Loucy (cell line): ENCODE data around the gene SYPL1.
A peak's percentile ranks its signal among the peaks of the same experiment; 100 is the strongest.

Experiments used
- H2AFZ ChIP-seq: fragments of 200-600 bp; sonication (generic); 2 replicates; pipeline ENCODE4 v1.6.0; 2016; ENCODE audit warnings: antibody characterized with exemption, mild to moderate bottlenecking, low read length, moderate library complexity
- H3F3A ChIP-seq: fragments of 200-600 bp; 2 replicates; pipeline ENCODE4 v1.6.0; 2016; ENCODE audit warnings: antibody characterized with exemption, low read depth, mild to moderate bottlenecking
- H3K27me3 ChIP-seq: fragments of 200-600 bp; sonication (generic); 2 replicates; pipeline ENCODE4 v1.6.1; 2014; ENCODE audit warnings: low read length, mild to moderate bottlenecking; ENCODE audit not compliant: insufficient read depth, poor library complexity, severe bottlenecking
- H3K36me3 ChIP-seq: fragments of 200-600 bp; sonication (generic); 2 replicates; pipeline ENCODE4 v1.6.1; 2016; ENCODE audit warnings: low read length; ENCODE audit not compliant: insufficient read depth
- H3K4me1 ChIP-seq: fragments of 200-600 bp; sonication (generic); 2 replicates; pipeline ENCODE4 v1.5.1; 2014; ENCODE audit warnings: low read length, mild to moderate bottlenecking; ENCODE audit not compliant: insufficient read depth, poor library complexity, severe bottlenecking
- H3K4me2 ChIP-seq: fragments of 200-600 bp; sonication (generic); 2 replicates; pipeline ENCODE4 v1.6.0; 2014; ENCODE audit warnings: antibody characterized with exemption, low read length, low read depth, mild to moderate bottlenecking; ENCODE audit not compliant: poor library complexity, severe bottlenecking
- H3K4me3 ChIP-seq: fragments of 200-600 bp; sonication (generic); 2 replicates; pipeline ENCODE4 v1.5.1; 2014; ENCODE audit warnings: low read length, mild to moderate bottlenecking, mixed read lengths; ENCODE audit not compliant: poor library complexity, severe bottlenecking
- H3K79me2 ChIP-seq: fragments of 200-600 bp; sonication (generic); 2 replicates; pipeline ENCODE4 v1.6.1; 2014; ENCODE audit warnings: low read length; ENCODE audit not compliant: insufficient read depth
- H3K9ac ChIP-seq: fragments of 200-600 bp; sonication (generic); 2 replicates; pipeline ENCODE4 v1.6.0; 2014; ENCODE audit warnings: mild to moderate bottlenecking, low read depth, low read length, moderate library complexity; ENCODE audit not compliant: poor library complexity, severe bottlenecking
- H3K9me2 ChIP-seq: fragments of 200-600 bp; sonication (generic); replicated peaks from 2 replicates; pipeline ENCODE4 v1.6.1; 2016; ENCODE audit warnings: low read depth, low read length, mixed read lengths
- H3K9me3 ChIP-seq: fragments of 200-600 bp; sonication (generic); 2 replicates; pipeline ENCODE4 v1.6.1; 2014; ENCODE audit warnings: mild to moderate bottlenecking, antibody characterized with exemption, low read length, low read depth; ENCODE audit not compliant: insufficient read depth
- H4K20me1 ChIP-seq: fragments of 200-600 bp; sonication (generic); 2 replicates; pipeline ENCODE4 v1.6.0; 2014; ENCODE audit warnings: antibody characterized with exemption, low read length, mild to moderate bottlenecking; ENCODE audit not compliant: insufficient read depth, poor library complexity, severe bottlenecking
- CTCF ChIP-seq: fragments of 200-600 bp; sonication (generic); conservative IDR thresholded peaks from 2 replicates; pipeline ENCODE4 v1.5.1; 2014; ENCODE audit warnings: mild to moderate bottlenecking, antibody characterized with exemption, low read length
- EZH2phosphoT487 ChIP-seq: fragments of 200-600 bp; IDR thresholded peaks from 2 replicates; pipeline ENCODE4 v1.6.1; 2018; ENCODE audit warnings: antibody characterized with exemption, mild to moderate bottlenecking, moderate library complexity, borderline replicate concordance

The SYPL1 gene

GRCh38 chr7:106110238-106110560, 1.9 kb downstream of the SYPL1 start:
- Histone ChIP-seq H3K4me1 (peaks cover 61% of the 10 kb centered on the region), H3K4me3 (peak overlapping the region; percentile 98), H4K20me1 (peaks cover 59% of the 10 kb centered on the region), H2AFZ (no peak overlapping the region), H3F3A (no peaks in the 10 kb centered on the region), H3K79me2 (peaks cover 84% of the 10 kb centered on the region), H3K4me2 (peak overlapping the region; percentile 94), H3K27me3 (peaks cover 6% of the 10 kb centered on the region), H3K9ac (peak overlapping the region; percentile 96), H3K9me3 (no peaks in the 10 kb centered on the region), H3K36me3 (no peaks in the 10 kb centered on the region), H3K9me2 (no peaks in the 10 kb centered on the region)
- TF ChIP-seq CTCF (no peak), EZH2phosphoT487 (no peak)

- no peaks in the 10 kb centered on the region for H3K9me3 ChIP-seq
- H4K20me1 ChIP-seq, result peaks cover 65% of the 10 kb centered on the region
- no peaks in the 10 kb centered on the region for H3K9me2 ChIP-seq
- H3F3A ChIP-seq, result no peaks in the 10 kb centered on the region
- H3K4me2 ChIP-seq, result peak overlapping the region; percentile 94
- peaks cover 6% of the 10 kb centered on the region for H3K27me3 ChIP-seq
- H3K36me3 ChIP-seq, result no peaks in the 10 kb centered on the region
- peaks cover 61% of the 10 kb centered on the region for H3K4me1 ChIP-seq
- H3K79me2 ChIP-seq, result peaks cover 90% of the 10 kb centered on the region
- H3K9ac ChIP-seq, result peak overlapping the region; percentile 96
- TF ChIP-seq EZH2phosphoT487 (no peak), CTCF (no peak)
- no peak overlapping the region for H2AFZ ChIP-seq
- peak overlapping the region; percentile 98 for H3K4me3 ChIP-seq
Measured at GRCh38 chr7:106109521-106110237, 2.4 kb downstream of the SYPL1 start.

- Histone ChIP-seq H4K20me1 (peaks cover 71% of the 10 kb centered on the region), H3K9ac (peak overlapping the region; percentile 96)
Measured at GRCh38 chr7:106108991-106109390, 3.1 kb downstream of the SYPL1 start.

More at GRCh38 chr7:106108991-106109390, 3.1 kb downstream of the SYPL1 start:
- Histone ChIP-seq H3K4me2 (peak overlapping the region; percentile 94), H3K36me3 (no peaks in the 10 kb centered on the region), H3K9me3 (no peaks in the 10 kb centered on the region), H3F3A (no peaks in the 10 kb centered on the region), H3K27me3 (peaks cover 6% of the 10 kb centered on the region), H3K9me2 (no peaks in the 10 kb centered on the region), H2AFZ (no peak overlapping the region), H3K4me3 (peak overlapping the region; percentile 98), H3K4me1 (peaks cover 59% of the 10 kb centered on the region), H3K79me2 (peaks cover 97% of the 10 kb centered on the region)
- no peak for TF ChIP-seq CTCF
